Measurements from ENCODE around the gene DAG1.

Gene DAG1

GRCh38 chr3:49469936-49470713 lies at the start of gene DAG1:
Gene DAG1, plus strand, starts transcription at chr3:49470267. Its CDS starts 40,268 bp downstream, at chr3:49510535.
- Mint-ChIP-seq H3K27me3 (no peaks in the 10 kb centered on the region), H3K4me3 (peak within 1 kb of the TSS; percentile 91), H3K9me3 (no peaks in the 10 kb centered on the region), H3K27ac (peak within 1 kb of the TSS; percentile 91), H3K36me3 (peaks cover 8% of the 10 kb centered on the region), H3K4me1 (peaks cover 26% of the 10 kb centered on the region)
- peak; percentile 96 for ATAC-seq

- H3K9me3 Mint-ChIP-seq, result no peaks in the 10 kb centered on the region
- no peaks in the 10 kb centered on the region for H3K27me3 Mint-ChIP-seq
- peak overlapping the region; percentile 64 for H3K4me3 Mint-ChIP-seq
- no peak overlapping the region for H3K27ac Mint-ChIP-seq
- peaks cover 20% of the 10 kb centered on the region for H3K36me3 Mint-ChIP-seq
- peaks cover 36% of the 10 kb centered on the region for H3K4me1 Mint-ChIP-seq
- no peak for ATAC-seq
Observed at GRCh38 chr3:49421890-49422378, 48.1 kb upstream of the DAG1 start.

- Mint-ChIP-seq H3K9me3 (no peaks in the 10 kb centered on the region), H3K27ac (no peak within 1 kb of the TSS), H3K27me3 (no peaks in the 10 kb centered on the region), H3K36me3 (peaks cover 18% of the 10 kb centered on the region), H3K4me3 (peak within 1 kb of the TSS; percentile 64), H3K4me1 (peaks cover 29% of the 10 kb centered on the region)
- ATAC-seq, result no peak
Observed at GRCh38 chr3:49422379-49423248, 47.5 kb upstream of the DAG1 start, which contains the start of gene AMT. Gene AMT, minus strand, starts transcription at chr3:49422473. Its CDS starts 23 bp downstream, at chr3:49422450.

GRCh38 chr3:49424816-49425215 lies 45.3 kb upstream of the DAG1 start:
- H3K27ac Mint-ChIP-seq, result no peak overlapping the region
- H3K9me3 Mint-ChIP-seq, result no peaks in the 10 kb centered on the region
- H3K4me3 Mint-ChIP-seq, result no peak overlapping the region
- peaks cover 7% of the 10 kb centered on the region for H3K36me3 Mint-ChIP-seq
- no peaks in the 10 kb centered on the region for H3K27me3 Mint-ChIP-seq
- no peak for ATAC-seq
- H3K4me1 Mint-ChIP-seq, result peaks cover 27% of the 10 kb centered on the region

- Mint-ChIP-seq H3K27me3 (no peaks in the 10 kb centered on the region), H3K27ac (peak overlapping the region; percentile 99), H3K9me3 (no peaks in the 10 kb centered on the region), H3K4me3 (no peak overlapping the region), H3K4me1 (peaks cover 21% of the 10 kb centered on the region), H3K36me3 (peaks cover 7% of the 10 kb centered on the region)
- ATAC-seq, result no peak
Observed at GRCh38 chr3:49427586-49427985, 42.5 kb upstream of the DAG1 start.

- Mint-ChIP-seq H3K27me3 (no peaks in the 10 kb centered on the region), H3K4me1 (peaks cover 16% of the 10 kb centered on the region), H3K36me3 (peaks cover 7% of the 10 kb centered on the region), H3K27ac (peak overlapping the region; percentile 99), H3K9me3 (no peaks in the 10 kb centered on the region), H3K4me3 (peak overlapping the region; percentile 99)
- no peak for ATAC-seq
Observed at GRCh38 chr3:49428752-49429080, 41.4 kb upstream of the DAG1 start.

GRCh38 chr3:49434731-49435130 lies 35.3 kb upstream of the DAG1 start:
- peaks cover 2% of the 10 kb centered on the region for H3K4me1 Mint-ChIP-seq

GRCh38 chr3:49445391-49445790 lies 24.7 kb upstream of the DAG1 start:
- H3K9me3 Mint-ChIP-seq, result no peaks in the 10 kb centered on the region
- no peak overlapping the region for H3K4me3 Mint-ChIP-seq
- H3K36me3 Mint-ChIP-seq, result no peaks in the 10 kb centered on the region
- peak overlapping the region; percentile 82 for H3K27ac Mint-ChIP-seq
- no peaks in the 10 kb centered on the region for H3K27me3 Mint-ChIP-seq
- ATAC-seq, result no peak
- H3K4me1 Mint-ChIP-seq, result peaks cover 25% of the 10 kb centered on the region

More at GRCh38 chr3:49434731-49435130, 35.3 kb upstream of the DAG1 start:
- Mint-ChIP-seq H3K27ac (no peak overlapping the region), H3K4me3 (no peak overlapping the region), H3K36me3 (no peaks in the 10 kb centered on the region), H3K9me3 (no peaks in the 10 kb centered on the region), H3K27me3 (no peaks in the 10 kb centered on the region)
- no peak for ATAC-seq

- H3K36me3 Mint-ChIP-seq, result no peaks in the 10 kb centered on the region
- no peaks in the 10 kb centered on the region for H3K9me3 Mint-ChIP-seq
- H3K27me3 Mint-ChIP-seq, result no peaks in the 10 kb centered on the region
- peaks cover 7% of the 10 kb centered on the region for H3K4me1 Mint-ChIP-seq
- H3K4me3 Mint-ChIP-seq, result no peak overlapping the region
- no peak overlapping the region for H3K27ac Mint-ChIP-seq
- no peak for ATAC-seq
Observed at GRCh38 chr3:49453621-49454020, 16.4 kb upstream of the DAG1 start.

GRCh38 chr3:49454458-49454857 lies 15.6 kb upstream of the DAG1 start:
- Mint-ChIP-seq H3K4me1 (no peaks in the 10 kb centered on the region), H3K36me3 (no peaks in the 10 kb centered on the region), H3K4me3 (no peak overlapping the region), H3K27me3 (no peaks in the 10 kb centered on the region), H3K27ac (no peak overlapping the region), H3K9me3 (no peaks in the 10 kb centered on the region)
- ATAC-seq, result peak; percentile 53

GRCh38 chr3:49454898-49455681 lies 15.0 kb upstream of the DAG1 start:
- no peaks in the 10 kb centered on the region for H3K27me3 Mint-ChIP-seq

GRCh38 chr3:49456466-49456865 lies 13.6 kb upstream of the DAG1 start:
- no peaks in the 10 kb centered on the region for H3K9me3 Mint-ChIP-seq
- no peak for ATAC-seq
- no peaks in the 10 kb centered on the region for H3K27me3 Mint-ChIP-seq
- no peaks in the 10 kb centered on the region for H3K36me3 Mint-ChIP-seq
- no peaks in the 10 kb centered on the region for H3K4me1 Mint-ChIP-seq
- no peak overlapping the region for H3K4me3 Mint-ChIP-seq
- H3K27ac Mint-ChIP-seq, result no peak overlapping the region

More at GRCh38 chr3:49454898-49455681, 15.0 kb upstream of the DAG1 start:
- no peaks in the 10 kb centered on the region for H3K9me3 Mint-ChIP-seq
- ATAC-seq, result no peak
- no peak overlapping the region for H3K27ac Mint-ChIP-seq
- H3K4me3 Mint-ChIP-seq, result no peak overlapping the region
- H3K36me3 Mint-ChIP-seq, result no peaks in the 10 kb centered on the region
- H3K4me1 Mint-ChIP-seq, result no peaks in the 10 kb centered on the region

- no peak for ATAC-seq
- Mint-ChIP-seq H3K4me1 (no peaks in the 10 kb centered on the region), H3K4me3 (no peak overlapping the region), H3K27ac (no peak overlapping the region), H3K36me3 (no peaks in the 10 kb centered on the region), H3K9me3 (no peaks in the 10 kb centered on the region), H3K27me3 (no peaks in the 10 kb centered on the region)
Observed at GRCh38 chr3:49460188-49460890, 9.7 kb upstream of the DAG1 start.

- no peak for ATAC-seq
- Mint-ChIP-seq H3K27me3 (no peaks in the 10 kb centered on the region), H3K27ac (no peak overlapping the region), H3K36me3 (no peaks in the 10 kb centered on the region), H3K4me3 (no peak overlapping the region), H3K4me1 (no peaks in the 10 kb centered on the region), H3K9me3 (no peaks in the 10 kb centered on the region)
Observed at GRCh38 chr3:49460956-49461355, 9.1 kb upstream of the DAG1 start.

Data from stimulated activated memory B cell treated with anti-CD40 and anti-IgM and Interleukin-4, amounts not matched to agents 10 μg/mL and 1 μg/mL and 100 μg/mL, for 72 hours (primary cell).